Thyroid gland (tissue), 4 donors: ENCODE results near the gene EFNA5. TPM values are rescaled to one million over a fixed set of nuclear protein-coding genes. Genes with fewer than 3 reads are reported as not detected.

Experiments
- DNase-seq, 2 donors: peaks; one replicate each; pipeline ENCODE4 v3.0.0-alpha.2; 2019
- H3K27ac ChIP-seq, 3 donors: fragments of 200-600 bp; sonication (generic); 1 replicate in 2 of 3; 2 replicates in 1 of 3; pipeline ENCODE4 v1.5.1; 2016 to 2019; ENCODE audit warnings: mild to moderate bottlenecking in 1 of 3, moderate library complexity in 1 of 3
- H3K27me3 ChIP-seq: fragments of 200-600 bp; sonication (generic); one replicate; pipeline ENCODE4 v1.5.1; 2019
- H3K36me3 ChIP-seq, 2 donors: fragments of 200-600 bp; sonication (generic); one replicate each; pipeline ENCODE4 v1.5.1; 2016 to 2019
- H3K4me1 ChIP-seq, 2 donors: fragments of 200-600 bp; sonication (generic); one replicate each; pipeline ENCODE4 v1.5.1; 2017 to 2019
- H3K4me3 ChIP-seq, 3 donors: fragments of 200-600 bp; sonication (generic); replicated peaks in 1 of 3; 1 replicate in 2 of 3; 2 replicates in 1 of 3; pipeline ENCODE4 v1.5.1; 2016; ENCODE audit warnings: mild to moderate bottlenecking in 1 of 3
- H3K9me3 ChIP-seq: fragments of 200-600 bp; sonication (generic); one replicate; pipeline ENCODE4 v1.5.1; 2017
- POLR2A ChIP-seq, 2 donors: fragments of 450-650 bp; IDR thresholded peaks; one replicate each; pipeline ENCODE4 v1.6.1; 2017; ENCODE audit warnings: antibody characterized with exemption in 2 of 2, mild to moderate bottlenecking in 2 of 2, moderate library complexity in 1 of 2
- WGBS, 2 donors: methylation state at CpG; one replicate each; pipeline ENCODE4 v1.1.5; 2017; 5-methylcytosine and 5-hydroxymethylcytosine counted together
- intact Hi-C: fragments of 100-400 bp; cut with DNase I; formaldehyde crosslinking; loops from one replicate; pipeline ENCODE4 v1.15.1; 2023
- total RNA-seq, 4 donors: library from RNA; depleted of rRNA; stranded (reverse); fragments of >200 nt; gene quantifications; one replicate each; pipeline ENCODE4 v1.2.3, GENCODE V29; 2016
- TF ChIP-seq, protein P1 (sequence below), 6 experiments: fragments of 200-600 bp in 3 of 6; fragments of 450-650 bp in 3 of 6; sonication (generic) in 3 of 6; IDR thresholded peaks; one replicate each; pipeline ENCODE4 v1.5.1; 2016 to 2019; ENCODE audit warnings: antibody characterized with exemption in 6 of 6, mild to moderate bottlenecking in 2 of 6, inconsistent platforms in 1 of 6, moderate library complexity in 1 of 6

EFNA5 gene
- total RNA-seq, 4 donors from 2014 or later = 5.7 to 17.2 (median 6.4) TPM

GRCh38 chr5:107381189-107381856 is 289.4 kb downstream of the EFNA5 start:
- H3K4me3 ChIP-seq = no peak overlapping the region
- intact Hi-C loops = no loop called here
- H3K27ac ChIP-seq = no peak overlapping the region
- DNase-seq = no peak
- H3K36me3 ChIP-seq = no peaks in the 10 kb centered on the region
- no peaks in the 10 kb centered on the region for H3K27me3 ChIP-seq
- 94 to 98% methylated on average over 13 of the region's 13 CpGs for WGBS, 2 donors
- H3K9me3 ChIP-seq = no peaks in the 10 kb centered on the region
- TF ChIP-seq, protein P1, sequence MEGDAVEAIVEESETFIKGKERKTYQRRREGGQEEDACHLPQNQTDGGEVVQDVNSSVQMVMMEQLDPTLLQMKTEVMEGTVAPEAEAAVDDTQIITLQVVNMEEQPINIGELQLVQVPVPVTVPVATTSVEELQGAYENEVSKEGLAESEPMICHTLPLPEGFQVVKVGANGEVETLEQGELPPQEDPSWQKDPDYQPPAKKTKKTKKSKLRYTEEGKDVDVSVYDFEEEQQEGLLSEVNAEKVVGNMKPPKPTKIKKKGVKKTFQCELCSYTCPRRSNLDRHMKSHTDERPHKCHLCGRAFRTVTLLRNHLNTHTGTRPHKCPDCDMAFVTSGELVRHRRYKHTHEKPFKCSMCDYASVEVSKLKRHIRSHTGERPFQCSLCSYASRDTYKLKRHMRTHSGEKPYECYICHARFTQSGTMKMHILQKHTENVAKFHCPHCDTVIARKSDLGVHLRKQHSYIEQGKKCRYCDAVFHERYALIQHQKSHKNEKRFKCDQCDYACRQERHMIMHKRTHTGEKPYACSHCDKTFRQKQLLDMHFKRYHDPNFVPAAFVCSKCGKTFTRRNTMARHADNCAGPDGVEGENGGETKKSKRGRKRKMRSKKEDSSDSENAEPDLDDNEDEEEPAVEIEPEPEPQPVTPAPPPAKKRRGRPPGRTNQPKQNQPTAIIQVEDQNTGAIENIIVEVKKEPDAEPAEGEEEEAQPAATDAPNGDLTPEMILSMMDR (IDR thresholded peaks at IDR 0.05) = no peak
- TF ChIP-seq POLR2A (IDR thresholded peaks at IDR 0.05) = no peak
- no peaks in the 10 kb centered on the region for H3K4me1 ChIP-seq

GRCh38 chr5:107380654-107381053 is 290.1 kb downstream of the EFNA5 start:
- Histone ChIP-seq H3K27me3 (no peaks in the 10 kb centered on the region), H3K4me1 (no peaks in the 10 kb centered on the region), H3K36me3 (no peaks in the 10 kb centered on the region), H3K9me3 (no peaks in the 10 kb centered on the region), H3K27ac (no peak overlapping the region), H3K4me3 (no peak overlapping the region)
- no peak for TF ChIP-seq POLR2A (IDR thresholded peaks at IDR 0.05)
- TF ChIP-seq, protein P1 (IDR thresholded peaks at IDR 0.05) = no peak
- DNase-seq = no peak
- WGBS, 2 donors = 97% methylated on average over 10 of the region's 10 CpGs
- intact Hi-C loops = no loop called here

DNA sequence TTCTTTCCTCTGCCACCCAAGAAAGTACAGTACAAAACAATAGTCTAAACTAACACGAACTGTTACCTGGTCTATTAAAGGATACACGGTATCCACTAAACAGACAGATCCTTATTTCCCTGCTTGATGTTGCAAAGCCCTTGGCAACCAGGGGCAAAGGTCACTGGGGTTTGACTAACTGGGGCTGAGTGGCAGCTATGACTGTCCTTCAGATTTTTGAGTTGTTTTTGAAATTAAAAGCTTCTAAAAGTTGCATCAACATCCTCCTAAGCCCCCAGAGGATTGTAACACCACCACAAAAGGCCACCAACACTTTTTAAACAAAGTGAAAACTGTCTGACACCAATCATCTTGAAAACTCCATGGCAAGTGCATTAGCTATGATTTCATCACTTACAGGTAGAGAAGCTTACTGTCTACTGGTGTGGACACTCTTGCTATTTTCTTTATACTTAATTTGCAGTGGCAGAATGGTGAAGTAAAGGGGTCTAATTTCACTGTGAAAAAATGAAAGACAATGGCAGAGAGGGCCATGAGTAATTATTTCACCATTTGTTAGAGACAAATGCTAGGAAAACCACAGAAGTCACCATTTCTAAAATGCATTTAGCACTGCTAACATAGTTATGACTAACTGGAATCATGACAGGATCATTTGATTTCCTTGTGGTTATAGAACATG is 292.4 kb downstream of the EFNA5 start:
- intact Hi-C loops = no loop called here
- Histone ChIP-seq H3K4me1 (no peaks in the 10 kb centered on the region), H3K9me3 (no peaks in the 10 kb centered on the region), H3K4me3 (no peak overlapping the region), H3K27me3 (no peaks in the 10 kb centered on the region), H3K36me3 (no peaks in the 10 kb centered on the region), H3K27ac (no peak overlapping the region)
- no peak for DNase-seq
- TF ChIP-seq, protein P1 (IDR thresholded peaks at IDR 0.05) = no peak
- TF ChIP-seq POLR2A (IDR thresholded peaks at IDR 0.05) = no peak
- WGBS, 2 donors = 83 to 90% methylated on average over 2 of the region's 2 CpGs

GRCh38 chr5:107377277-107377609 is 293.5 kb downstream of the EFNA5 start:
- H3K36me3 ChIP-seq = no peaks in the 10 kb centered on the region

More at GRCh38 chr5:107377277-107377609, 293.5 kb downstream of the EFNA5 start:
- Histone ChIP-seq H3K4me1 (no peaks in the 10 kb centered on the region), H3K9me3 (no peaks in the 10 kb centered on the region), H3K4me3 (no peak overlapping the region), H3K27me3 (no peaks in the 10 kb centered on the region), H3K27ac (no peak overlapping the region)
- WGBS, 2 donors = 74 to 85% methylated on average over 5 of the region's 5 CpGs
- DNase-seq = no peak
- TF ChIP-seq POLR2A (IDR thresholded peaks at IDR 0.05) = no peak
- TF ChIP-seq, protein P1 (IDR thresholded peaks at IDR 0.05) = no peak
- intact Hi-C loops = no loop called here
